ENCODE measurements around the gene PIK3AP1.

Gene PIK3AP1

GRCh38 chr10:96568402-96568801, 151.9 kb downstream of the PIK3AP1 start:
- no peak overlapping the region for H3K4me3 ChIP-seq (ENCODE audit: low read length, poor library complexity, severe bottlenecking)
- TF ChIP-seq EZH2phosphoT487 (IDR thresholded peaks at IDR 0.05; ENCODE audit: borderline replicate concordance), result no peak
- no peak for TF ChIP-seq CTCF (conservative IDR thresholded peaks at IDR 0.05; ENCODE audit: low read length)
- no peaks in the 10 kb centered on the region for H3K4me1 ChIP-seq (ENCODE audit: insufficient read depth, low read length, poor library complexity, severe bottlenecking)
- no peaks in the 10 kb centered on the region for H3K9me3 ChIP-seq (ENCODE audit: insufficient read depth, low read depth, low read length)
- H3K27me3 ChIP-seq (ENCODE audit: insufficient read depth, low read length, poor library complexity, severe bottlenecking), result no peaks in the 10 kb centered on the region
- no peaks in the 10 kb centered on the region for H3K9me2 ChIP-seq (replicated peaks; ENCODE audit: low read depth, low read length)
- H2AFZ ChIP-seq (ENCODE audit: low read length), result no peak overlapping the region
- peaks cover 82% of the 10 kb centered on the region for H3K79me2 ChIP-seq (ENCODE audit: insufficient read depth, low read length)
- H4K20me1 ChIP-seq (ENCODE audit: insufficient read depth, low read length, poor library complexity, severe bottlenecking), result peaks cover 95% of the 10 kb centered on the region
- no peaks in the 10 kb centered on the region for H3F3A ChIP-seq (ENCODE audit: low read depth)
- H3K36me3 ChIP-seq (ENCODE audit: insufficient read depth, low read length), result peaks cover 39% of the 10 kb centered on the region; the same call in 1 of the 2 replicates
- no peak overlapping the region for H3K4me2 ChIP-seq (ENCODE audit: low read depth, low read length, poor library complexity, severe bottlenecking)
- no peak overlapping the region for H3K9ac ChIP-seq (ENCODE audit: low read depth, low read length, poor library complexity, severe bottlenecking)

DNA sequence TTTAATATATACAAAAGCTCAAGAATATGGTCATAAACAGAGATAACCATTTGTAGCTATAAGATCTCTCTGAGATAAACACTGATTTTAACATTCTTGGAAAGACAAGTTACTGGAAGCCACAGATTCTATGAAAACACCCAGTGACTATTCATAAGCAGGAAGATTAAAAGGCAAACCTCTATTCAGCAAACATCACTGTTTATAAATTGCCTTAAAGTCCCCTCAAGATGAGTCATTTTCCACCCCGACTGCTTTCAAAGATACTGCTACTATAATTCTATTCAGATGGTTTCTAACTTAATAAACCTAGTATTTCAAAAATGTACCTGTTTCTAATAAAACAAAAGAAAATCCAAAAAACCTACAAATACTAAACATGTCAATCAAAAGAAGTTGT, 154.5 kb downstream of the PIK3AP1 start:
- no peak for TF ChIP-seq EZH2phosphoT487 (IDR thresholded peaks at IDR 0.05; ENCODE audit: borderline replicate concordance)
- TF ChIP-seq CTCF (conservative IDR thresholded peaks at IDR 0.05; ENCODE audit: low read length), result no peak
- no peak overlapping the region for H2AFZ ChIP-seq (ENCODE audit: low read length)
- no peaks in the 10 kb centered on the region for H3K4me1 ChIP-seq (ENCODE audit: insufficient read depth, low read length, poor library complexity, severe bottlenecking)
- no peaks in the 10 kb centered on the region for H3K9me2 ChIP-seq (replicated peaks; ENCODE audit: low read depth, low read length)
- no peaks in the 10 kb centered on the region for H3K27me3 ChIP-seq (ENCODE audit: insufficient read depth, low read length, poor library complexity, severe bottlenecking)
- no peak overlapping the region for H3K4me2 ChIP-seq (ENCODE audit: low read depth, low read length, poor library complexity, severe bottlenecking)
- H3K9me3 ChIP-seq (ENCODE audit: insufficient read depth, low read depth, low read length), result no peaks in the 10 kb centered on the region
- H4K20me1 ChIP-seq (ENCODE audit: insufficient read depth, low read length, poor library complexity, severe bottlenecking), result peaks cover 73% of the 10 kb centered on the region
- H3K79me2 ChIP-seq (ENCODE audit: insufficient read depth, low read length), result peaks cover 56% of the 10 kb centered on the region
- no peaks in the 10 kb centered on the region for H3F3A ChIP-seq (ENCODE audit: low read depth)
- H3K9ac ChIP-seq (ENCODE audit: low read depth, low read length, poor library complexity, severe bottlenecking), result no peak overlapping the region
- peaks cover 55% of the 10 kb centered on the region; the same call in 1 of the 2 replicates for H3K36me3 ChIP-seq (ENCODE audit: insufficient read depth, low read length)
- no peak overlapping the region for H3K4me3 ChIP-seq (ENCODE audit: low read length, poor library complexity, severe bottlenecking)

GRCh38 chr10:96560966-96561887, 159.1 kb downstream of the PIK3AP1 start:
- Histone ChIP-seq H3K9me2 (replicated peaks; ENCODE audit: low read depth, low read length) (no peaks in the 10 kb centered on the region), H3K4me1 (ENCODE audit: insufficient read depth, low read length, poor library complexity, severe bottlenecking) (no peaks in the 10 kb centered on the region), H2AFZ (ENCODE audit: low read length) (no peak overlapping the region), H3K4me3 (ENCODE audit: low read length, poor library complexity, severe bottlenecking) (no peak overlapping the region), H3K4me2 (ENCODE audit: low read depth, low read length, poor library complexity, severe bottlenecking) (no peak overlapping the region), H3K79me2 (ENCODE audit: insufficient read depth, low read length) (peaks cover 12% of the 10 kb centered on the region), H3K9me3 (ENCODE audit: insufficient read depth, low read depth, low read length) (no peaks in the 10 kb centered on the region), H3F3A (ENCODE audit: low read depth) (no peaks in the 10 kb centered on the region), H4K20me1 (ENCODE audit: insufficient read depth, low read length, poor library complexity, severe bottlenecking) (peaks cover 34% of the 10 kb centered on the region), H3K36me3 (ENCODE audit: insufficient read depth, low read length) (peaks cover 82% of the 10 kb centered on the region; the same call in 1 of the 2 replicates), H3K9ac (ENCODE audit: low read depth, low read length, poor library complexity, severe bottlenecking) (no peak overlapping the region), H3K27me3 (ENCODE audit: insufficient read depth, low read length, poor library complexity, severe bottlenecking) (no peaks in the 10 kb centered on the region)
- no peak for TF ChIP-seq EZH2phosphoT487 (IDR thresholded peaks at IDR 0.05; ENCODE audit: borderline replicate concordance)
- TF ChIP-seq CTCF (conservative IDR thresholded peaks at IDR 0.05; ENCODE audit: low read length), result no peak

All from Loucy (cell line).